Endothelial cell of umbilical vein (primary cell): Measurements from ENCODE around the gene ECE2. TPM values are rescaled to one million over a fixed set of nuclear protein-coding genes. Genes with fewer than 3 reads are reported as not detected.

Source experiments
- BruUV-seq: library from RNA; stranded (reverse); fragments of 400-500 nt; replicated peaks from 2 replicates; lab custom pipeline; 2021; lab: Mats Ljungman, UMichigan
- CTCF ChIA-PET: fragments of 300-600, 350-600 bp; sonication (Branson Sonifier 250); formaldehyde crosslinking; loops from one replicate; lab custom pipeline; 2021; ENCODE audit warnings: antibody characterized with exemption, inconsistent platforms; lab: Charles Lee
- POLR2A ChIA-PET: fragments of 300-600, 350-600 bp; sonication (Branson Sonifier 250); formaldehyde crosslinking; loops from one replicate; lab custom pipeline; 2021; ENCODE audit warnings: antibody characterized with exemption, inconsistent platforms; lab: Charles Lee
- DNase-seq: peaks from one replicate; pipeline ENCODE4 v3.0.0-alpha.2; 2011; ENCODE audit warnings: low read depth, low spot score
- FAIRE-seq: peaks from 2 replicates; lab custom pipeline; 2011; peaks lifted over from hg19 to GRCh38; lab: Jason Lieb, UNC
- H2AFZ ChIP-seq: 2 replicates; pipeline ENCODE4 v1.6.0; 2012; ENCODE audit warnings: low read depth, low read length, control low read depth, inconsistent platforms
- H3K27ac ChIP-seq: 2 replicates; pipeline ENCODE4 v1.5.1; 2011; ENCODE audit warnings: low read depth, mild to moderate bottlenecking, control low read depth, low read length, moderate library complexity; ENCODE audit not compliant: insufficient read depth
- H3K27me3 ChIP-seq, 2 experiments: 2 replicates each; pipeline versions ENCODE4 v1.6.0 to v1.6.1; 2011; ENCODE audit warnings: low read length in 2 of 2, mixed read lengths in 1 of 2; ENCODE audit not compliant: control insufficient read depth in 2 of 2, insufficient read depth in 2 of 2
- H3K36me3 ChIP-seq, 2 experiments: 2 replicates in 1 of 2; 3 replicates in 1 of 2; pipeline ENCODE4 v1.5.1; 2011; ENCODE audit warnings: low read length in 2 of 2, mild to moderate bottlenecking in 1 of 2, moderate library complexity in 1 of 2; ENCODE audit not compliant: control insufficient read depth in 2 of 2, insufficient read depth in 2 of 2; ENCODE audit errors: extremely low read depth in 1 of 2
- H3K4me1 ChIP-seq: 3 replicates; pipeline ENCODE4 v1.5.1; 2011; ENCODE audit warnings: mild to moderate bottlenecking, low read length; ENCODE audit not compliant: control insufficient read depth, insufficient read depth; ENCODE audit errors: extremely low read depth
- H3K4me2 ChIP-seq: 2 replicates; pipeline ENCODE4 v1.6.1; 2011; ENCODE audit warnings: low read length, control low read depth, mixed read lengths; ENCODE audit not compliant: insufficient read depth
- H3K4me3 ChIP-seq, 3 experiments: fragments of 200-600 bp in 1 of 3; sonication (generic), shearing (Covaris generic) in 1 of 3; replicated peaks in 1 of 3; 2 replicates each; pipeline ENCODE4 v1.5.1; 2011 to 2016; ENCODE audit warnings: control low read depth in 3 of 3, low read length in 3 of 3, mild to moderate bottlenecking in 2 of 3, inconsistent platforms in 1 of 3, low read depth in 1 of 3, moderate library complexity in 1 of 3; ENCODE audit not compliant: insufficient read depth in 1 of 3
- H3K79me2 ChIP-seq: 2 replicates; pipeline ENCODE4 v1.6.0; 2012; ENCODE audit warnings: low read length, inconsistent platforms; ENCODE audit not compliant: control insufficient read depth, insufficient read depth
- H3K9ac ChIP-seq: replicated peaks from 2 replicates; pipeline ENCODE3; 2011; ENCODE audit warnings: low read length, control low read depth; ENCODE audit not compliant: insufficient read depth; ENCODE audit errors: extremely low read depth
- H3K9me1 ChIP-seq: replicated peaks from 3 replicates; pipeline ENCODE4 v1.6.0; 2011; ENCODE audit warnings: mild to moderate bottlenecking, low read length; ENCODE audit not compliant: control insufficient read depth, insufficient read depth; ENCODE audit errors: extremely low read depth
- H3K9me3 ChIP-seq: replicated peaks from 2 replicates; pipeline ENCODE4 v1.5.1; 2012; ENCODE audit warnings: low read length, inconsistent platforms; ENCODE audit not compliant: control insufficient read depth, insufficient read depth
- H4K20me1 ChIP-seq: replicated peaks from 2 replicates; pipeline ENCODE3; 2011; ENCODE audit warnings: mild to moderate bottlenecking, low read length; ENCODE audit not compliant: control insufficient read depth, insufficient read depth; ENCODE audit errors: extremely low read depth
- EZH2 ChIP-seq: IDR thresholded peaks from 2 replicates; pipeline ENCODE4 v1.6.1; 2012; ENCODE audit warnings: borderline replicate concordance, low read depth, mild to moderate bottlenecking, moderate library complexity, low read length, inconsistent platforms; ENCODE audit not compliant: severe bottlenecking
- FOS ChIP-seq: IDR thresholded peaks from 2 replicates; pipeline ENCODE4 v1.6.1; 2011; ENCODE audit warnings: mild to moderate bottlenecking, low read length, moderate library complexity, borderline replicate concordance; ENCODE audit not compliant: insufficient read depth
- GATA2 ChIP-seq: IDR thresholded peaks from 2 replicates; pipeline ENCODE4 v1.7.0; 2011; ENCODE audit warnings: low read depth, mild to moderate bottlenecking, moderate library complexity, mixed read lengths, low read length; ENCODE audit not compliant: insufficient read length, insufficient read depth
- JUN ChIP-seq: IDR thresholded peaks from 2 replicates; pipeline ENCODE4 v1.6.1; 2011; ENCODE audit warnings: borderline replicate concordance, low read depth; ENCODE audit not compliant: insufficient read length, insufficient read depth
- MYC ChIP-seq: IDR thresholded peaks from one replicate; pipeline ENCODE4 v1.6.1; 2011; ENCODE audit warnings: mild to moderate bottlenecking, low read depth, low read length
- POLR2AphosphoS5 ChIP-seq: IDR thresholded peaks from 2 replicates; pipeline ENCODE4 v1.6.1; 2012; ENCODE audit warnings: low read depth, mild to moderate bottlenecking, control low read depth, low read length, moderate library complexity; ENCODE audit not compliant: insufficient read depth
- dilution Hi-C: fragments of 300-500 bp; cut with MboI; formaldehyde crosslinking; loops from one replicate; pipeline ENCODE4 v1.15.0; 2019; ENCODE audit warnings: low sequenced_read_pairs; ENCODE audit not compliant: extremely low pct_ligation_motif_present
- intact Hi-C: fragments of 100-400 bp; cut with micrococcal nuclease; formaldehyde crosslinking; loops from one replicate; pipeline ENCODE4 v1.10.0; 2022
- polyA plus RNA-seq, 4 experiments: library from polyadenylated mRNA; depleted of rRNA in 3 of 4; stranded (reverse) in 3 of 4; unstranded in 1 of 4; fragments of >200 nt; gene quantifications; 2 replicates each; pipeline versions ENCODE4 v1.2.1 to v1.2.3, GENCODE V29; 2011 to 2012; ENCODE audit warnings: missing spikeins in 1 of 4
- total RNA-seq: library from RNA; stranded (reverse); gene quantifications from 2 replicates; pipeline ENCODE4 v1.2.3, GENCODE V29; 2021
- TF ChIP-seq, protein P1 (sequence below): IDR thresholded peaks from 2 replicates; pipeline ENCODE4 v1.6.1; 2011; ENCODE audit not compliant: insufficient read depth, insufficient read length
- TF ChIP-seq, protein P2 (sequence below), 2 donors: IDR thresholded peaks; 1 replicate in 1 of 2; 2 replicates in 1 of 2; pipeline ENCODE4 v1.5.1; 2011; ENCODE audit warnings: low read length in 2 of 2, mild to moderate bottlenecking in 2 of 2, moderate library complexity in 2 of 2, control low read depth in 1 of 2, inconsistent platforms in 1 of 2, low read depth in 1 of 2; ENCODE audit not compliant: insufficient read depth in 1 of 2; ENCODE audit errors: extremely low read depth in 1 of 2

Gene ECE2
- total and polyA plus RNA-seq, 2 donors (not counting 3 experiments of a cell fraction or from before 2014, with no cell fraction given): not detected

DNA sequence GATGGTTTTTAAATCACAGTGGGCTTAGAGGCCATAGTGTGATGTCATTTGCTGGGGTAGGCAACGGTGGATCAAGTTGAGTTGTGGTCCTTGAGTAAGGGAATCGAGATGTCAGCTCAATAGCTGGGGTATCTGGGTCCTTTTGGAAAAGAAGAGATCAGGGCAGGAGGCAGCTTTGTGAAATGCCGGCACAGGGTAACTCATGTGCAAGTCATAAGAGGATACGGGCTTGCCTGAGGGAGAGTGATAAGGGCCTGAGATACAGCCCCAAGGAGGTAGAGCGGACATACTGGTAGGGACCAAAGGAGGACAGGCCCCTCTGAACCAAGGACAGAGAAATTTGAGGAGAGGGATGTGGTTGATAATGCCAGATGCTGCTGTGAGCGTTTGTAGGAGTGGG, 57.4 kb downstream of the ECE2 start:
- TF ChIP-seq FOS (no peak), MYC (no peak), POLR2AphosphoS5 (no peak), GATA2 (no peak)
- TF ChIP-seq, protein P1, sequence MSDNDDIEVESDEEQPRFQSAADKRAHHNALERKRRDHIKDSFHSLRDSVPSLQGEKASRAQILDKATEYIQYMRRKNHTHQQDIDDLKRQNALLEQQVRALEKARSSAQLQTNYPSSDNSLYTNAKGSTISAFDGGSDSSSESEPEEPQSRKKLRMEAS: no peak
- BruUV-seq: no TSS peak
- dilution Hi-C loops (no loop called here), intact Hi-C loops (loop anchor here (2.0 to 10.0 kb wide), 2 partner anchors 34 to 1602 kb away; partner anchors contain the start of genes PSMD2 and TRA2B)
- FAIRE-seq: peak; percentile 54
- Histone ChIP-seq H3K36me3 (peaks cover 29 to 35% of the 10 kb centered on the region in 2 experiments), H3K9me3 (no peaks in the 10 kb centered on the region), H4K20me1 (no peaks in the 10 kb centered on the region), H3K79me2 (peaks cover 34% of the 10 kb centered on the region), H3K4me3 (no peak overlapping the region), H2AFZ (no peak overlapping the region), H3K4me2 (peak overlapping the region; percentile 48), H3K4me1 (peaks cover 67% of the 10 kb centered on the region), H3K9me1 (no peaks in the 10 kb centered on the region), H3K27ac (peak overlapping the region; percentile 99), H3K27me3 (no peaks in the 10 kb centered on the region), H3K9ac (peak overlapping the region; percentile 81)
- no peak for DNase-seq
- CTCF ChIA-PET: no interaction called here
- POLR2A ChIA-PET: interaction anchor here (0.6 kb wide), 1 partner anchor 17 kb away, joined by 3 read pairs; no protein-coding TSS in a partner anchor

DNA sequence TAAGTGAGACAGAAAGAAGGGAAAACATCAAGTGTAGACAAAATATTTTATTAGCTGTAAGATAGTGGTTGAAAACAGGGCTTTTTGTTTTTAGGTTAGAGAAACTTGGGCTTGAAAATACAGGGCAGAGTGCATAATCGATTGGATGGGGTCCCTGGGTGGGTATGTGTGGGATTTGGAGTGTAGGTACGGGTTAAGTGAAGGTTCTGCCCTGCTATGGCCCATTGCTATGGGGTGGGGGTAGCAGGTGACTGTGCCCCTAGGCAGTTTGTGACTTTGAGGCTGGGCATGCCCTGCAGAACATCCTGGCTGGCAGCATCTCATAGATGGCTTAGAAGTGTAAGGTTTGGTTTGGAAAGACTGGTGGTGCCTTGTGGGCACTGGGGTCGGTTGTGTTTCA, 57.9 kb downstream of the ECE2 start:
- Histone ChIP-seq H2AFZ (no peak overlapping the region), H3K36me3 (peaks cover 27 to 31% of the 10 kb centered on the region in 2 experiments), H3K4me3 (no peak overlapping the region), H3K4me1 (peaks cover 70% of the 10 kb centered on the region), H3K9me1 (no peaks in the 10 kb centered on the region), H4K20me1 (no peaks in the 10 kb centered on the region), H3K27ac (peak overlapping the region; percentile 99), H3K4me2 (no peak overlapping the region), H3K9ac (peak overlapping the region; percentile 81), H3K9me3 (no peaks in the 10 kb centered on the region), H3K27me3 (no peaks in the 10 kb centered on the region), H3K79me2 (peaks cover 36% of the 10 kb centered on the region)
- ChIA-PET CTCF (no interaction called here), POLR2A (no interaction called here)
- intact Hi-C loops (loop anchor here (2.0 to 10.0 kb wide), 2 partner anchors 35 to 1601 kb away; partner anchors contain the start of genes PSMD2 and TRA2B), dilution Hi-C loops (no loop called here)
- no peak for FAIRE-seq
- DNase-seq: no peak
- TF ChIP-seq JUN (no peak), FOS (no peak), GATA2 (no peak), MYC (no peak), EZH2 (no peak), POLR2AphosphoS5 (peak; percentile 25)
- TF ChIP-seq, protein P1: no peak
- TF ChIP-seq, protein P2, sequence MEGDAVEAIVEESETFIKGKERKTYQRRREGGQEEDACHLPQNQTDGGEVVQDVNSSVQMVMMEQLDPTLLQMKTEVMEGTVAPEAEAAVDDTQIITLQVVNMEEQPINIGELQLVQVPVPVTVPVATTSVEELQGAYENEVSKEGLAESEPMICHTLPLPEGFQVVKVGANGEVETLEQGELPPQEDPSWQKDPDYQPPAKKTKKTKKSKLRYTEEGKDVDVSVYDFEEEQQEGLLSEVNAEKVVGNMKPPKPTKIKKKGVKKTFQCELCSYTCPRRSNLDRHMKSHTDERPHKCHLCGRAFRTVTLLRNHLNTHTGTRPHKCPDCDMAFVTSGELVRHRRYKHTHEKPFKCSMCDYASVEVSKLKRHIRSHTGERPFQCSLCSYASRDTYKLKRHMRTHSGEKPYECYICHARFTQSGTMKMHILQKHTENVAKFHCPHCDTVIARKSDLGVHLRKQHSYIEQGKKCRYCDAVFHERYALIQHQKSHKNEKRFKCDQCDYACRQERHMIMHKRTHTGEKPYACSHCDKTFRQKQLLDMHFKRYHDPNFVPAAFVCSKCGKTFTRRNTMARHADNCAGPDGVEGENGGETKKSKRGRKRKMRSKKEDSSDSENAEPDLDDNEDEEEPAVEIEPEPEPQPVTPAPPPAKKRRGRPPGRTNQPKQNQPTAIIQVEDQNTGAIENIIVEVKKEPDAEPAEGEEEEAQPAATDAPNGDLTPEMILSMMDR (IDR thresholded peaks at IDR 0.05; ENCODE audit: extremely low read depth in 1 of 2, insufficient read depth in 1 of 2, low read depth in 1 of 2, low read length in 2 of 2): no peak
- BruUV-seq: no TSS peak
